HG03378 (cell line): ENCODE measurements around the gene ADAMTS16.

Experiments
- ATAC-seq: cut with Tn5 transposase; IDR thresholded peaks from one replicate; pipeline ENCODE4 v1.9.1; 2021; ENCODE audit warnings: mild to moderate bottlenecking, moderate library complexity; ENCODE audit not compliant: unreplicated experiment

Gene ADAMTS16

DNA sequence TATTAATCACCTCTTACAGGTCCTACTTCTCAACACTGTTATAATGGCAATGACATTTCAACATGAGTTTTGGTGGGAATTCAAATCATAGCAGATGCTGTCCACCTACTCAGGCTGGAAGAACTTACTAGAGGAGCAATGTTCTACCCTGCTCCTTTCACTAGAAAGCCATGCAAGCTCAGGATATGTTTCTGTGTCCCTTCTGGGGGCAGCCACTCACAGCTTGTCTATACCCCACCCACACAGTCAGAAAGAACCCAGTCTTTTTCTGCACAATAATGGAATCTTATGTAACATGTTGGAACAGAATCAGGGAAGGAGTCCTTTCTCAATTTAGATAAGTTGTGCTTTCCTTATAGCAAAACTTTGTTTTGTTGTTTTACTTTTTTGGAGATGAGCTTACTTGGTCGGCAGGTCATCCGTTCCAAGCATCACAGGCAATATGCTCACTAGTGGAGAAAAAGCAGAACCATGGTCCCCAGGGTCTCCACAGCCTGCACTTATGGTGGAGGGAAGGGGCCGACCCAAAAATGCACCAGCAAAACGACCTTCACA lies 229.0 kb downstream of the ADAMTS16 start:
- no peak for ATAC-seq
